Thoracic aorta (tissue), 2 donors: ENCODE data around the gene CRACR2B. TPM values are rescaled to one million over a fixed set of nuclear protein-coding genes. Genes with fewer than 3 reads are reported as not detected.

ENCODE experiments used
- ATAC-seq: fragments of 150-250 bp; one replicate; pipeline ENCODE4 v1.8.0; 2017; ENCODE audit warnings: low read depth; ENCODE audit not compliant: insufficient number of reproducible peaks, low FRiP score
- DNase-seq: peaks from one replicate; pipeline ENCODE4 v3.0.0-alpha.2; 2020; ENCODE audit warnings: low spot score
- H3K27ac ChIP-seq, 2 donors: fragments of 200-600 bp; sonication (generic); 1 replicate in 1 of 2; 2 replicates in 1 of 2; pipeline ENCODE4 v1.5.1; 2016; ENCODE audit warnings: mild to moderate bottlenecking in 2 of 2, moderate library complexity in 2 of 2
- H3K27me3 ChIP-seq: fragments of 200-600 bp; sonication (generic); replicated peaks from 2 replicates; pipeline ENCODE4 v1.6.0; 2016; ENCODE audit warnings: mild to moderate bottlenecking; ENCODE audit not compliant: insufficient read depth
- H3K36me3 ChIP-seq: fragments of 200-600 bp; sonication (generic); one replicate; pipeline ENCODE4 v1.5.1; 2016
- H3K4me1 ChIP-seq, 2 donors: fragments of 200-600 bp; sonication (generic); 1 replicate in 1 of 2; 2 replicates in 1 of 2; pipeline versions ENCODE4 v1.5.1 to v1.6.0; 2016; ENCODE audit warnings: low read depth in 2 of 2, mild to moderate bottlenecking in 1 of 2; ENCODE audit not compliant: control insufficient read depth in 1 of 2
- H3K4me3 ChIP-seq: fragments of 200-600 bp; sonication (generic); 2 replicates; pipeline ENCODE4 v1.5.1; 2016; ENCODE audit warnings: mild to moderate bottlenecking
- H3K9me3 ChIP-seq: fragments of 200-600 bp; sonication (generic); 2 replicates; pipeline ENCODE4 v1.5.1; 2016
- CTCF ChIP-seq: fragments of 200-600 bp; sonication (generic); IDR thresholded peaks from one replicate; pipeline ENCODE4 v1.5.1; 2019; ENCODE audit warnings: antibody characterized with exemption
- total RNA-seq, 2 donors: library from RNA; depleted of rRNA; stranded (reverse); fragments of >200 nt; gene quantifications; one replicate each; pipeline versions ENCODE4 v1.1.0 to v1.2.3, GENCODE V29; 2016

CRACR2B gene
- total RNA-seq, 2 donors from 2014 or later, result 9.6 to 11.6 TPM

GRCh38 chr11:808427-809286 is 19.1 kb upstream of the CRACR2B start:
- Histone ChIP-seq H3K27me3 (no peaks in the 10 kb centered on the region), H3K4me3 (peak overlapping the region; percentile 90), H3K4me1 (peaks cover 22 to 42% of the 10 kb centered on the region in 2 donors), H3K27ac (peak overlapping the region; percentile 87 to 98), H3K36me3 (peaks cover 25% of the 10 kb centered on the region), H3K9me3 (no peaks in the 10 kb centered on the region)
- ATAC-seq, result no peak
- DNase-seq, result no peak
- TF ChIP-seq CTCF, result no peak

DNA sequence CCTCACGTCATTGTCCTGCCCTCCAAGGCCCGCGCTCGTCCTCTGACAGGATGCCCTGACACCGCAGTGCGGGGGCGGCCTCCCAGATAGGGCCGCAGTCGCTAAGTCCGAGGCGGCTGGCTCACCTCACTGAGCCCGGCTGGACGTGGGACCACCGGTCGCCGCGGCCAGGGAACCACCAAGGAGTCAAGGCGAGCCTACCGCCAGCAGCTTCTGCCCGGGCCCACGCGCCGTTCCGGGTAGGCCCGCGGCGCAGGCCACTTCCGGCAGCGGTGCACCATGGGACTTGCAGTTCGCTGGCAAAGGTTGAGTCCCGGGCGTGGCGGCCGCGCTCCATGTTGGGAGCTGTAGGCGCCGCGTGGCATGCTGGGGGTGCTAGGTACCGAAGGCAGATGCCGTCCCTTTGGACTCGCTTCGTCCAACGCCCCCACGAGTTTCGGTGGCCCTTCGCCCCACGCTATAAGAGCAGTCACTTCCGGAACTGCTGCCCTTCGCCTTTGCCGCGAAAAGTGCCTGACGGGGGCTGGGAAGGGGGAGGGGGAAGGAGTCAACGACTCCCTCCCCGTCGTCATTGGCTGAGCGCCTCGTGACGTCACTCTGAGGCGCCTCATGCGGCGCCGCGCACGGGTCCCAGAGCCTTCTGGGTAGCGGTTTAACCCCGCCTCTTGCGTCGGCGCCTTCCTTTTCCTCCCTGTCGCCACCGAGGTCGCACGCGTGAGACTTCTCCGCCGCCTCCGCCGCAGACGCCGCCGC is 18.3 kb upstream of the CRACR2B start, which contains the start of gene RPLP2:
RPLP2 (plus strand) TSS at position 681 of the 753 bp plus-strand sequence. CDS start 268 bp downstream, outside the sequence.
- DNase-seq (peak; percentile 89), ATAC-seq (peak; percentile 89)
- peak within 1 kb of the TSS; percentile 90 for H3K4me3 ChIP-seq
- H3K27me3 ChIP-seq, result no peaks in the 10 kb centered on the region
- H3K27ac ChIP-seq, result peak within 1 kb of the TSS; percentile 87 to 98
- H3K36me3 ChIP-seq, result peaks cover 27% of the 10 kb centered on the region
- peaks cover 17 to 34% of the 10 kb centered on the region in 2 donors for H3K4me1 ChIP-seq
- TF ChIP-seq CTCF, result no peak
- no peaks in the 10 kb centered on the region for H3K9me3 ChIP-seq

- DNase-seq (no peak), ATAC-seq (no peak)
- Histone ChIP-seq H3K27ac (peak overlapping the region; percentile 87 to 98), H3K27me3 (no peaks in the 10 kb centered on the region), H3K9me3 (no peaks in the 10 kb centered on the region), H3K4me3 (peak overlapping the region; percentile 90), H3K36me3 (peaks cover 30% of the 10 kb centered on the region), H3K4me1 (peaks cover 13 to 30% of the 10 kb centered on the region in 2 donors)
- TF ChIP-seq CTCF, result peak; percentile 23
Observed at GRCh38 chr11:810040-810567, 17.6 kb upstream of the CRACR2B start.

DNA sequence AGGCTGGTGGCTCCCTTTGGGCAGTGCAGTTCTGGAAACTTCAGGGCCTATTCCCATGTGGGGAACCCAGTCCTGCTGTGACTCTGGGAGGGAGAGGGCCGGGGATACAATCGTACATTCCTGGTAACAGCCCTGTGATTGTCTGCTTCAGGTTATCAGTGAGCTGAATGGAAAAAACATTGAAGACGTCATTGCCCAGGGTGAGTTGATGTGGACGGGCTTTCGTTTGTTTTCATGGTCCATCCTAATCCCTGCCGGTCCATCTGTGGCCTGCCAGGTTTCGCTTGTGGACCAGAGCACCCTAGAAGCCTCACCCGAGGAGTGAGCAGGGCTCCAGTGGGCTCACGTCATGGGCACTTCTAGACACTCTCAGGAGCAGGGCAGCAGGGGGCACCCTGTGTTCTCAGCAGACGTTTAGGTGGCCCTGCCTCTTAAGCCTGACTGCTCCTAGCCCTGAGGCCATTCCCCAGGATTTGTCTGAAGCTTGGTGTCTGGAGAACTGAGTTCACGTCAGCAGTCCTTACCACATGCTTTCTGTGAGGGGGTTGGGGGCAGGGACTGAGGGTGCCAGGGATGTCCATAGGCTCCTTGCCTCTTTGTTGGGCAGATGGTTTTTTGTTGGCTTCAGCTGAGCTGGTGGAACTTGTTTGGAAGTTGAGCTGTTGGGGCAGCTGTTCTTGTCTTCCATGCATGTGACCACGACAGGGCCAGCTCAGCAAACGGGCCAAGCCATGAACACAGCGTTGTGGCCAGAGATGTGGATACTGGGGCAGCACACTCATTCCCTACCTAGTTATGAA is 16.1 kb upstream of the CRACR2B start:
- Histone ChIP-seq H3K36me3 (peaks cover 30% of the 10 kb centered on the region), H3K27ac (no peak overlapping the region), H3K27me3 (no peaks in the 10 kb centered on the region), H3K9me3 (no peaks in the 10 kb centered on the region), H3K4me3 (no peak overlapping the region), H3K4me1 (peaks cover 13 to 30% of the 10 kb centered on the region in 2 donors)
- no peak for DNase-seq
- ATAC-seq, result no peak
- TF ChIP-seq CTCF, result no peak
